Lower leg skin (tissue), 4 donors: ENCODE measurements around the gene EEFSEC. TPM values are rescaled to one million over a fixed set of nuclear protein-coding genes. Genes with fewer than 3 reads are reported as not detected.

Experiments used
- DNase-seq, 2 donors: peaks; one replicate each; pipeline ENCODE4 v3.0.0-alpha.2; 2019; ENCODE audit warnings: low spot score in 2 of 2
- H3K4me3 ChIP-seq: fragments of 200-600 bp; sonication (generic); 2 replicates; pipeline ENCODE4 v1.5.1; 2017; ENCODE audit warnings: mild to moderate bottlenecking, low read depth; ENCODE audit not compliant: poor library complexity, severe bottlenecking
- POLR2A ChIP-seq, 2 donors: fragments of 450-650 bp; IDR thresholded peaks; one replicate each; pipeline ENCODE4 v1.6.1; 2016 to 2017; ENCODE audit warnings: antibody characterized with exemption in 2 of 2, mild to moderate bottlenecking in 1 of 2, moderate library complexity in 1 of 2
- WGBS, 2 donors: methylation state at CpG; one replicate each; pipeline ENCODE4 v1.1.5; 2018; 5-methylcytosine and 5-hydroxymethylcytosine counted together
- intact Hi-C: fragments of 100-400 bp; cut with DNase I; formaldehyde crosslinking; loops from one replicate; pipeline ENCODE4 v1.15.0; 2023; ENCODE audit warnings: low total_unique reads
- total RNA-seq, 4 donors: library from RNA; depleted of rRNA; stranded (reverse); fragments of >200 nt; gene quantifications; one replicate each; pipeline ENCODE4 v1.1.0, GENCODE V29; 2016
- TF ChIP-seq, protein P1 (sequence below), 3 donors: fragments of 450-650 bp; IDR thresholded peaks; one replicate each; pipeline ENCODE4 v1.5.1; 2016; ENCODE audit warnings: antibody characterized with exemption in 3 of 3, mild to moderate bottlenecking in 3 of 3, moderate library complexity in 2 of 3

Gene EEFSEC
- total RNA-seq, 4 donors from 2014 or later, result 16.3 to 28.6 (median 16.8) TPM

DNA sequence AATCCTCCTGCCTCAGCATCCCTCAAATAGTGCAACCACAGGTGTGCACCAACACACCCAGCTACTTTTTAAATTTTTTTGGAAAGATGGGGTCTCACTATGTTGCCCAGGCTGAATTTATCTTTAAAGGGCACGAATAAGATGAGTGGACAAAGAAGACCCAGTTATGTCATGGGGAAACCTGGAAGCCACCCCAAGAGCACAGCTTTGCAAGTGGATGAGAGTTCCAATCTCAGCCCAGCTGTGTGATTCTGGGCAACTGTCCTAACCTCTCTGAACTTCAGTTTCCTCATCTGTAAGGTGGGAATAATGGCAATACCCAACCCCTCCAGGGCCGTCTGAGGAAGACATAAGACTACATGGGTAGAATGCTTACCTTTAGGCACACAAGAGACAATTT, 281.2 kb downstream of the EEFSEC start:
- TF ChIP-seq POLR2A (IDR thresholded peaks at IDR 0.05), result no peak
- TF ChIP-seq, protein P1, sequence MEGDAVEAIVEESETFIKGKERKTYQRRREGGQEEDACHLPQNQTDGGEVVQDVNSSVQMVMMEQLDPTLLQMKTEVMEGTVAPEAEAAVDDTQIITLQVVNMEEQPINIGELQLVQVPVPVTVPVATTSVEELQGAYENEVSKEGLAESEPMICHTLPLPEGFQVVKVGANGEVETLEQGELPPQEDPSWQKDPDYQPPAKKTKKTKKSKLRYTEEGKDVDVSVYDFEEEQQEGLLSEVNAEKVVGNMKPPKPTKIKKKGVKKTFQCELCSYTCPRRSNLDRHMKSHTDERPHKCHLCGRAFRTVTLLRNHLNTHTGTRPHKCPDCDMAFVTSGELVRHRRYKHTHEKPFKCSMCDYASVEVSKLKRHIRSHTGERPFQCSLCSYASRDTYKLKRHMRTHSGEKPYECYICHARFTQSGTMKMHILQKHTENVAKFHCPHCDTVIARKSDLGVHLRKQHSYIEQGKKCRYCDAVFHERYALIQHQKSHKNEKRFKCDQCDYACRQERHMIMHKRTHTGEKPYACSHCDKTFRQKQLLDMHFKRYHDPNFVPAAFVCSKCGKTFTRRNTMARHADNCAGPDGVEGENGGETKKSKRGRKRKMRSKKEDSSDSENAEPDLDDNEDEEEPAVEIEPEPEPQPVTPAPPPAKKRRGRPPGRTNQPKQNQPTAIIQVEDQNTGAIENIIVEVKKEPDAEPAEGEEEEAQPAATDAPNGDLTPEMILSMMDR (IDR thresholded peaks at IDR 0.05), result no peak
- WGBS, 2 donors, result 88 to 95% methylated on average over 2 of the region's 2 CpGs
- no peak for DNase-seq
- no peak overlapping the region for H3K4me3 ChIP-seq
- intact Hi-C loops, result no loop called here

DNA sequence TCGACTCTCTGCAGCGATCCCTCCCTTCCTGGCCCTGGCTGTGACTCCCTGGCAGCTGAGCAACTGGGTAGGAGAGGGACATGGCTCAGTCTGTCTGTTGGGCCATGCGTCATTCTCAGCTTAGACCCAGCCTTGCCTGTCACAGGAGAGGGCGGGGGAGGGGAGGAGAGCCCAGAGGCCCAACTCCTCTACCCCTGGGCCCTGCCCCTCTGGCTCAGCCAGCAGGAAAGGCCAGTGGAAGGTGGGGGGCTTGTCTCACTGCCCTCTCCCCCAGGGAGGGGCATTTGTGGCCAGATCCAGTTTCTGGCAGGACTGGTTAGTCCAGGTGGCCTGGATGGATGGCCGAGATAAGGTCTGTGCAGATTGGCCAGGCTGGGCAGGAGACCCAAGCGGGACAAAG, 281.8 kb downstream of the EEFSEC start:
- H3K4me3 ChIP-seq, result no peak overlapping the region
- no peak for DNase-seq
- TF ChIP-seq POLR2A (IDR thresholded peaks at IDR 0.05), result no peak
- TF ChIP-seq, protein P1 (IDR thresholded peaks at IDR 0.05), result no peak
- intact Hi-C loops, result no loop called here
- WGBS, 2 donors, result 83 to 87% methylated on average over 6 of the region's 6 CpGs

DNA sequence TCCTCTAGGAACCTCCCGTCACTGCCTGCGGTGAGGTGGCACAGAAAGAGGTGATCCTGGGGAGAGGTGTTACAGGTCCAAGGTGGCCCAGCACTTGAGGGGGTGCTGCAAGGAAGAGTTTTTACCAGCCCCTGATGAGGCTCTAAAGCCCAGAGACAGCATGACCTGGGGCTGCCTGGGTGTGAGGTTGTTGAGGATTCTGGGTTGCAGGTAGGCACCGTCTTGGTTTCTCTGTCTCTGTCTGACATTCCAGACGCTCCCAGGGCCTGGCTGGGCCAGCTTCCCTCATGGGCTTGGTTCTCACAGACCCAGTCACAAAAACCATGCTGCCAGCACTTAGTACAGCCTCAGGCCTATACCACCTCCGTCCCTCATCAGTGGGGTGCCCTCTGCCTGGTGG, 282.3 kb downstream of the EEFSEC start:
- no peak overlapping the region for H3K4me3 ChIP-seq
- DNase-seq, result no peak
- intact Hi-C loops, result no loop called here
- TF ChIP-seq, protein P1 (IDR thresholded peaks at IDR 0.05), result no peak
- no peak for TF ChIP-seq POLR2A (IDR thresholded peaks at IDR 0.05)
- 81 to 84% methylated on average over 5 of the region's 5 CpGs for whole genome bisulfite sequencing, 2 donors

DNA sequence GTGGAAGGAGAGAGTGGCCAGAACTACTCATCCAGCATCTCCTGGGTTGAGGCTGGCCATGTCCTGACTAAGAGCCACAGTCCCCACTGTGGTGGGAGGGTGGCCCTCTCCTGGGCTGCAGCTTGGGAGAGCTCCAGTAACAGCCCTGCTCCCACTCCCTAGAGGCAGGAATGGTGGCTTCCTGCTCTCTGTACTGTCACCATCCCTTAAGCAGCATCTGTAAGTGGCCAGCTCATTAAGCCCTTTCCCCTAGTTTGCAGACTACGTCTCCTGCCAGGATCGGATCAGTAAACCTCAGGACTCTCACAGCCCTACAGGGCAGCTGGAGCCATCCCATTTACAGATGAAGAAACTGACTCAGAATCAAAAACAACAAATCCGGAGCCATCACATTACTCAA, 282.9 kb downstream of the EEFSEC start:
- TF ChIP-seq, protein P1 (IDR thresholded peaks at IDR 0.05), result no peak
- TF ChIP-seq POLR2A (IDR thresholded peaks at IDR 0.05), result no peak
- intact Hi-C loops, result no loop called here
- H3K4me3 ChIP-seq, result no peak overlapping the region
- WGBS, 2 donors, result 76 to 90% methylated on average over 3 of the region's 3 CpGs
- DNase-seq, result no peak

DNA sequence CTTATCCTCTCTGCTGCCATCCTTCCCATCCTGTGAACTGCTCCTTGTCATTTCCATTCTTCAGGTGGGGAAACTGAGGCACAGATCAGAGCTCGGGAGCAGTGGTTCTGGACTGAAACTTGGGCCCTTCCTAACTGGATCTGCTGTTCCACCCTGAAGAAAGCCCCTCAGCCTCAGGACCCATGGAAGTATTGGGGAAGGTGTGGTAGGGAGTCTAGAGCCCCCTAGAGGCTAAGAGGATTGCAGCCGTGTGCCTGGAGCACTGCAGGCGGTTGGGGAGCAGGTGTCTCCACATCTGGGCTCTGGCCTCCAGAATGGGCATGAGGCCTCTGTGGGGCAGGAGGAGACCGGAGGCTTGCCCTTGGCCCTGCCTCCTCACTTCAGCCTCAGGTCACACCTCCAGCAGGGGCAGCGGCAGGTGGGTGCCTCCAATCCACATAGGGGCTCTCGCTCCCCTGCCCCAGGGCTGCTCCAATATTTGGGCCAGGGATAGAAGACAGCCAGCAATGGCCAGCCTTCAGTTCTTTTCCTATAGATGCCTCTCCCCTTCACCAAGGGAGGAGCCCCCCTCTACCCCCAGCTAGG, 285.3 kb downstream of the EEFSEC start:
- H3K4me3 ChIP-seq, result no peak overlapping the region
- no peak for DNase-seq
- 76 to 77% methylated on average over 5 to 6 of the region's 6 CpGs for WGBS, 2 donors
- intact Hi-C loops, result no loop called here
- no peak for TF ChIP-seq POLR2A (IDR thresholded peaks at IDR 0.05)
- TF ChIP-seq, protein P1 (IDR thresholded peaks at IDR 0.05), result no peak

DNA sequence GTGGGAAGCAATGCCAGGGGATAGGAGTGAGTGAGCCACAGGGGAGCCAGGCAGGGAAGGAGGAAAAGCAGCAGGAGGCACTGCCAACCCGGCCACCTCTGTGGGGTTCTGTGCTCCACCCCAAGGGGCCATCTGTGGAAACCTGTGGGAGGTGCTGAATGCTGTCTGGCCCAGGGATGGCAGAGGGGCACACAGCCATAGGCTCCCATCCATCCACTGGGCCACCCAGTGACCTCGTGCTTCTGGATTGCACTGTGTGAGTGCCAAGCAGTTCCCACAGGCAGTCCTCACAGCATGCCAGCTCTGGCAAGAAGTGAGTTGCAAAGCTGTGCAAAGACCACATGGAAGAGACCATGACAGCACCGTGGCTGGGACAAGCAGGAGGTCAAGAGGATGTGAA, 285.9 kb downstream of the EEFSEC start:
- TF ChIP-seq, protein P1 (IDR thresholded peaks at IDR 0.05), result no peak
- no peak for TF ChIP-seq POLR2A (IDR thresholded peaks at IDR 0.05)
- no peak for DNase-seq
- intact Hi-C loops, result no loop called here
- H3K4me3 ChIP-seq, result no peak overlapping the region
- 48 to 59% methylated on average over 3 of the region's 3 CpGs for WGBS, 2 donors
